Measurements from ENCODE around the gene ZSWIM5.

GRCh38 chr1:45013551-45014209 is 192.7 kb downstream of the ZSWIM5 start:
- TF ChIP-seq, protein P1, sequence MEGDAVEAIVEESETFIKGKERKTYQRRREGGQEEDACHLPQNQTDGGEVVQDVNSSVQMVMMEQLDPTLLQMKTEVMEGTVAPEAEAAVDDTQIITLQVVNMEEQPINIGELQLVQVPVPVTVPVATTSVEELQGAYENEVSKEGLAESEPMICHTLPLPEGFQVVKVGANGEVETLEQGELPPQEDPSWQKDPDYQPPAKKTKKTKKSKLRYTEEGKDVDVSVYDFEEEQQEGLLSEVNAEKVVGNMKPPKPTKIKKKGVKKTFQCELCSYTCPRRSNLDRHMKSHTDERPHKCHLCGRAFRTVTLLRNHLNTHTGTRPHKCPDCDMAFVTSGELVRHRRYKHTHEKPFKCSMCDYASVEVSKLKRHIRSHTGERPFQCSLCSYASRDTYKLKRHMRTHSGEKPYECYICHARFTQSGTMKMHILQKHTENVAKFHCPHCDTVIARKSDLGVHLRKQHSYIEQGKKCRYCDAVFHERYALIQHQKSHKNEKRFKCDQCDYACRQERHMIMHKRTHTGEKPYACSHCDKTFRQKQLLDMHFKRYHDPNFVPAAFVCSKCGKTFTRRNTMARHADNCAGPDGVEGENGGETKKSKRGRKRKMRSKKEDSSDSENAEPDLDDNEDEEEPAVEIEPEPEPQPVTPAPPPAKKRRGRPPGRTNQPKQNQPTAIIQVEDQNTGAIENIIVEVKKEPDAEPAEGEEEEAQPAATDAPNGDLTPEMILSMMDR (IDR thresholded peaks at IDR 0.05; ENCODE audit: insufficient read depth, low read depth, low read length): no peak
- no peak for TF ChIP-seq EZH2 (IDR thresholded peaks at IDR 0.05; ENCODE audit: insufficient read depth, low read length)

Data from astrocyte (in vitro differentiated cells and primary cell).